Measurements from ENCODE around the gene CTDNEP1.

- TF ChIP-seq CTCF (IDR thresholded peaks at IDR 0.05; ENCODE audit: low read depth, low read length, poor library complexity, severe bottlenecking), result no peak
- TF ChIP-seq EZH2phosphoT487 (IDR thresholded peaks at IDR 0.05; ENCODE audit: borderline replicate concordance, low read length), result no peak
Measured at GRCh38 chr17:7204828-7205461, 46.6 kb downstream of the CTDNEP1 start.
